H9 (cell line): ENCODE results near the gene RSPH9. TPM values are rescaled to one million over a fixed set of nuclear protein-coding genes. Genes with fewer than 3 reads are reported as not detected.

ENCODE experiments used
- DNase-seq: peaks from one replicate; pipeline ENCODE4 v3.0.0-alpha.2; 2017
- H2AFZ ChIP-seq: one replicate; pipeline ENCODE4 v1.6.1; 2013; ENCODE audit warnings: mild to moderate bottlenecking, low read length, control low read depth, moderate library complexity
- H2AK5ac ChIP-seq: 2 replicates; pipeline ENCODE4 v1.6.1; 2013; ENCODE audit warnings: low read length, control low read depth, mixed read lengths; ENCODE audit not compliant: insufficient read length
- H2BK120ac ChIP-seq: one replicate; pipeline ENCODE4 v1.6.1; 2013; ENCODE audit warnings: low read depth, mild to moderate bottlenecking, low read length, control low read depth, inconsistent platforms; ENCODE audit not compliant: poor library complexity, severe bottlenecking
- H2BK12ac ChIP-seq: 2 replicates; pipeline ENCODE4 v1.6.1; 2013; ENCODE audit warnings: low read length, control low read depth, mixed read lengths, low read depth; ENCODE audit not compliant: insufficient read length
- H2BK15ac ChIP-seq: 2 replicates; pipeline ENCODE4 v1.6.1; 2013; ENCODE audit warnings: low read depth, low read length, control low read depth
- H2BK20ac ChIP-seq: one replicate; pipeline ENCODE4 v1.6.1; 2013; ENCODE audit warnings: low read depth, mild to moderate bottlenecking, low read length, control low read depth, inconsistent platforms; ENCODE audit not compliant: poor library complexity, severe bottlenecking
- H2BK5ac ChIP-seq: 2 replicates; pipeline ENCODE4 v1.6.1; 2013; ENCODE audit warnings: low read length, control low read depth, mixed read lengths; ENCODE audit not compliant: insufficient read length
- H3K14ac ChIP-seq: 2 replicates; pipeline ENCODE4 v1.6.1; 2013; ENCODE audit warnings: low read length, control low read depth; ENCODE audit not compliant: insufficient read depth
- H3K18ac ChIP-seq: 2 replicates; pipeline ENCODE4 v1.6.1; 2013; ENCODE audit warnings: low read depth, mild to moderate bottlenecking, mixed read lengths, low read length, control low read depth; ENCODE audit not compliant: insufficient read length
- H3K23ac ChIP-seq: 2 replicates; pipeline ENCODE4 v1.6.1; 2013; ENCODE audit warnings: low read length, control low read depth, mixed read lengths, low read depth; ENCODE audit not compliant: insufficient read length
- H3K23me2 ChIP-seq: 2 replicates; pipeline ENCODE4 v1.6.1; 2013; ENCODE audit warnings: low read depth, mild to moderate bottlenecking, mixed read lengths, low read length, control low read depth; ENCODE audit not compliant: insufficient read length, poor library complexity, severe bottlenecking
- H3K27ac ChIP-seq: 2 replicates; pipeline ENCODE4 v1.5.1; 2013; ENCODE audit warnings: low read length, control low read depth, mixed read lengths, low read depth; ENCODE audit not compliant: insufficient read length
- H3K27me3 ChIP-seq: 2 replicates; pipeline ENCODE4 v1.6.1; 2013; ENCODE audit warnings: low read length, control low read depth, inconsistent platforms; ENCODE audit not compliant: insufficient read depth
- H3K4ac ChIP-seq: 2 replicates; pipeline ENCODE4 v1.6.1; 2013; ENCODE audit warnings: low read depth, mild to moderate bottlenecking, control low read depth, inconsistent platforms, low read length, moderate library complexity
- H3K4me1 ChIP-seq: 2 replicates; pipeline ENCODE4 v1.6.1; 2013; ENCODE audit warnings: low read length, control low read depth, inconsistent platforms; ENCODE audit not compliant: insufficient read depth
- H3K4me2 ChIP-seq: 2 replicates; pipeline ENCODE4 v1.6.1; 2013; ENCODE audit warnings: low read length, control low read depth, mixed read lengths; ENCODE audit not compliant: insufficient read length, insufficient read depth
- H3K56ac ChIP-seq: 2 replicates; pipeline ENCODE4 v1.6.1; 2013; ENCODE audit warnings: low read depth, mild to moderate bottlenecking, mixed read lengths, low read length, control low read depth; ENCODE audit not compliant: insufficient read length
- H3K79me1 ChIP-seq: 2 replicates; pipeline ENCODE4 v1.6.1; 2013; ENCODE audit warnings: low read depth, mild to moderate bottlenecking, moderate library complexity, low read length, control low read depth, inconsistent platforms; ENCODE audit not compliant: insufficient read depth, poor library complexity, severe bottlenecking
- H3K79me2 ChIP-seq: 2 replicates; pipeline ENCODE4 v1.6.1; 2013; ENCODE audit warnings: low read length, control low read depth, inconsistent platforms; ENCODE audit not compliant: insufficient read depth
- H3K9ac ChIP-seq: 2 replicates; pipeline ENCODE4 v1.6.1; 2013; ENCODE audit warnings: low read length, control low read depth, mixed read lengths; ENCODE audit not compliant: insufficient read length; ENCODE audit errors: extremely low read depth
- H3K9me3 ChIP-seq: one replicate; pipeline ENCODE4 v1.6.1; 2013; ENCODE audit warnings: low read depth, low read length, inconsistent platforms; ENCODE audit not compliant: control insufficient read depth
- H3T11ph ChIP-seq: one replicate; pipeline ENCODE4 v1.6.1; 2013; ENCODE audit warnings: mild to moderate bottlenecking, low read length, control low read depth, inconsistent platforms
- H4K20me1 ChIP-seq: one replicate; pipeline ENCODE4 v1.6.1; 2013; ENCODE audit not compliant: control insufficient read depth, insufficient read length, insufficient read depth
- H4K5ac ChIP-seq: 2 replicates; pipeline ENCODE4 v1.6.1; 2013; ENCODE audit warnings: low read depth, mild to moderate bottlenecking, mixed read lengths, low read length, control low read depth; ENCODE audit not compliant: insufficient read length
- H4K8ac ChIP-seq: replicated peaks from 2 replicates; pipeline ENCODE4 v1.6.1; 2013; ENCODE audit warnings: low read length, control low read depth, mixed read lengths, low read depth; ENCODE audit not compliant: insufficient read length
- H4K91ac ChIP-seq: 2 replicates; pipeline ENCODE4 v1.6.1; 2013; ENCODE audit warnings: low read depth, mild to moderate bottlenecking, moderate library complexity, mixed read lengths, low read length, control low read depth; ENCODE audit not compliant: insufficient read length
- H3K27ac Mint-ChIP-seq, 3 experiments: 2 replicates in 2 of 3; 3 replicates in 1 of 3; pipeline ENCODE4 v1.8.0; 2020 to 2021; ENCODE audit warnings: mixed read lengths in 3 of 3, mild to moderate bottlenecking in 1 of 3, moderate library complexity in 1 of 3
- H3K27me3 Mint-ChIP-seq: 2 replicates; pipeline ENCODE4 v1.8.0; 2021; ENCODE audit warnings: low read depth, mild to moderate bottlenecking, moderate library complexity, mixed read lengths
- H3K36me3 Mint-ChIP-seq, 3 experiments: 2 replicates in 2 of 3; 3 replicates in 1 of 3; pipeline ENCODE4 v1.8.0; 2020 to 2021; ENCODE audit warnings: low read depth in 3 of 3, mixed read lengths in 3 of 3; ENCODE audit not compliant: insufficient read depth in 1 of 3
- H3K4me1 Mint-ChIP-seq, 2 experiments: 2 replicates each; pipeline ENCODE4 v1.8.0; 2020; ENCODE audit warnings: mixed read lengths in 2 of 2
- H3K4me3 Mint-ChIP-seq, 2 experiments: 2 replicates in 1 of 2; 3 replicates in 1 of 2; pipeline ENCODE4 v1.8.0; 2020 to 2021; ENCODE audit warnings: mild to moderate bottlenecking in 2 of 2, mixed read lengths in 2 of 2, moderate library complexity in 1 of 2
- H3K9me3 Mint-ChIP-seq, 2 experiments: 2 replicates in 1 of 2; 3 replicates in 1 of 2; pipeline ENCODE4 v1.8.0; 2020; ENCODE audit warnings: mild to moderate bottlenecking in 2 of 2, mixed read lengths in 2 of 2, moderate library complexity in 1 of 2
- WGBS: extraction: QIAGEN DNeasy Blood & Tissue Kit; methylation state at CpG from one replicate; pipeline ENCODE4 v1.1.7; 2013; ENCODE audit warnings: missing lambda C conversion rate, low lambda C conversion rate, mixed read lengths; ENCODE audit not compliant: insufficient read length; ENCODE audit errors: extremely low coverage; 5-methylcytosine and 5-hydroxymethylcytosine counted together
- total RNA-seq: library from RNA; stranded (reverse); gene quantifications from 2 replicates; pipeline ENCODE4 v1.2.1, GENCODE V29; 2021
- TF ChIP-seq, protein P1 (sequence below): fragments of 200-600 bp; sonication (generic); conservative IDR thresholded peaks from 3 replicates; pipeline ENCODE4 v1.8.0; 2021; ENCODE audit warnings: antibody characterized with exemption, mild to moderate bottlenecking

Gene RSPH9
- total RNA-seq, 1 experiment from 2014 or later = 0.39 TPM

GRCh38 chr6:43702534-43703440 is 58.0 kb downstream of the RSPH9 start:
- peaks cover 19% of the 10 kb centered on the region; the same call in 1 of the 2 replicates for H3K4me1 ChIP-seq
- H2BK120ac ChIP-seq = no peak overlapping the region
- no peaks in the 10 kb centered on the region for H3K79me2 ChIP-seq
- H4K20me1 ChIP-seq = no peaks in the 10 kb centered on the region
- no peak overlapping the region for H2AFZ ChIP-seq
- no CpG with 5 or more reads among the region's 15 CpGs for WGBS
- Mint-ChIP-seq H3K27ac (peak overlapping the region; percentile 72 to 99 (median 81)), H3K4me1 (peaks cover 79 to 87% of the 10 kb centered on the region in 2 experiments), H3K36me3 (no peaks in the 10 kb centered on the region), H3K9me3 (no peaks in the 10 kb centered on the region), H3K27me3 (no peaks in the 10 kb centered on the region), H3K4me3 (peak overlapping the region; percentile 34 to 74)
- H3K56ac ChIP-seq = no peak overlapping the region
- no peak overlapping the region for H2BK12ac ChIP-seq
- no peak overlapping the region for H3K14ac ChIP-seq
- no peak overlapping the region for H4K5ac ChIP-seq
- H2BK20ac ChIP-seq = no peak overlapping the region
- peak overlapping the region; percentile 13 for H3K27ac ChIP-seq
- H3K27me3 ChIP-seq = no peaks in the 10 kb centered on the region
- peak overlapping the region; percentile 11 for H3K4me2 ChIP-seq
- H3K23me2 ChIP-seq = no peaks in the 10 kb centered on the region
- TF ChIP-seq, protein P1, sequence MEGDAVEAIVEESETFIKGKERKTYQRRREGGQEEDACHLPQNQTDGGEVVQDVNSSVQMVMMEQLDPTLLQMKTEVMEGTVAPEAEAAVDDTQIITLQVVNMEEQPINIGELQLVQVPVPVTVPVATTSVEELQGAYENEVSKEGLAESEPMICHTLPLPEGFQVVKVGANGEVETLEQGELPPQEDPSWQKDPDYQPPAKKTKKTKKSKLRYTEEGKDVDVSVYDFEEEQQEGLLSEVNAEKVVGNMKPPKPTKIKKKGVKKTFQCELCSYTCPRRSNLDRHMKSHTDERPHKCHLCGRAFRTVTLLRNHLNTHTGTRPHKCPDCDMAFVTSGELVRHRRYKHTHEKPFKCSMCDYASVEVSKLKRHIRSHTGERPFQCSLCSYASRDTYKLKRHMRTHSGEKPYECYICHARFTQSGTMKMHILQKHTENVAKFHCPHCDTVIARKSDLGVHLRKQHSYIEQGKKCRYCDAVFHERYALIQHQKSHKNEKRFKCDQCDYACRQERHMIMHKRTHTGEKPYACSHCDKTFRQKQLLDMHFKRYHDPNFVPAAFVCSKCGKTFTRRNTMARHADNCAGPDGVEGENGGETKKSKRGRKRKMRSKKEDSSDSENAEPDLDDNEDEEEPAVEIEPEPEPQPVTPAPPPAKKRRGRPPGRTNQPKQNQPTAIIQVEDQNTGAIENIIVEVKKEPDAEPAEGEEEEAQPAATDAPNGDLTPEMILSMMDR = no peak
- H3K79me1 ChIP-seq = no peaks in the 10 kb centered on the region
- no peak overlapping the region for H2BK5ac ChIP-seq
- H3T11ph ChIP-seq = no peak overlapping the region
- no peak overlapping the region for H2BK15ac ChIP-seq
- peak; percentile 97 for DNase-seq
- H3K4ac ChIP-seq = no peak overlapping the region
- peak overlapping the region; percentile 29 for H3K18ac ChIP-seq
- no peak overlapping the region for H3K23ac ChIP-seq
- H4K91ac ChIP-seq = no peak overlapping the region
- no peak overlapping the region for H3K9ac ChIP-seq
- no peaks in the 10 kb centered on the region for H3K9me3 ChIP-seq
- no peak overlapping the region for H2AK5ac ChIP-seq
- H4K8ac ChIP-seq = no peak overlapping the region
